NCI-H748 treated with DMSO at 0.1 percent for 48 hours (cell line): Measurements from ENCODE around the gene LIPM.

Experiments used
- DNase-seq: peaks from one replicate; lab custom pipeline; 2025; lab: John Stamatoyannopoulos, UW

LIPM gene

DNA sequence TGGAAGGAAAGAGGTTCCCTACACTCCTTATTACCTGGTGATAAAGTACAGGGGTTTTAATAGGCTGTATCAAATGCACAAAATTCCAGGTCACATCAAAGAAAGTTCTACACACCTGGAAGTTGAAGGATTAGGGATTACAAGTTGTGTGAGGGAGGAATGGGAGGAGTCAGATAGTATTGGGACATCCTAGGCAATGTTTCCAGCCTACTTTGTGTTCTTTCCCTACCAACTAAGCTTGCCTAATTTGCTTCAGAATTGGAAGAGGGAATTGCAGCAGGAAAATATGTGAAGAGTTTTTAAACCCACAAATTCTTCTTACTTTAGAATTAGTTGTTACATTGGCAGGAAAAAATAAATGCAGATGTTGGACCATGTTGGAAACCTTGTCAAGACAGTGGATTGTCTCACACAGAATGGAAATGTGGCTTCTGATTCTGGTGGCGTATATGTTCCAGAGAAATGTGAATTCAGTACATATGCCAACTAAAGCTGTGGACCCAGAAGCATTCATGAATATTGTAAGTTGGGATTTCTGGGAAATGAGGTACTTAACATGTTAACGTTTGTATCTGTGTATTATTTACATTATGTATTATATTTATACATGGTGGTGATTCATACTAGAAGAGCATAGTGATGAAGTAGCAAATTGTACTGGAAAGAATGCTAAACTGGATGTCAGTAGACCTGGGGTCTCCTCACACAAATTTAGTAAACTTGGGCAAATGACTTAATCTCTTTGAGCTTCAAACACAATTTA lies at the start of gene LIPM:
Gene LIPM, plus strand, starts transcription at position 208 of the 763 bp plus-strand sequence. Its CDS starts 167 bp downstream, at position 375.
- DNase-seq: no peak

GRCh38 chr10:88754287-88754686 lies 48.2 kb upstream of the LIPM start:
- DNase-seq: no peak

GRCh38 chr10:88755753-88756152 lies 46.8 kb upstream of the LIPM start:
- DNase-seq: no peak

- DNase-seq: no peak
Observed at GRCh38 chr10:88756660-88757059, 45.9 kb upstream of the LIPM start.

DNA sequence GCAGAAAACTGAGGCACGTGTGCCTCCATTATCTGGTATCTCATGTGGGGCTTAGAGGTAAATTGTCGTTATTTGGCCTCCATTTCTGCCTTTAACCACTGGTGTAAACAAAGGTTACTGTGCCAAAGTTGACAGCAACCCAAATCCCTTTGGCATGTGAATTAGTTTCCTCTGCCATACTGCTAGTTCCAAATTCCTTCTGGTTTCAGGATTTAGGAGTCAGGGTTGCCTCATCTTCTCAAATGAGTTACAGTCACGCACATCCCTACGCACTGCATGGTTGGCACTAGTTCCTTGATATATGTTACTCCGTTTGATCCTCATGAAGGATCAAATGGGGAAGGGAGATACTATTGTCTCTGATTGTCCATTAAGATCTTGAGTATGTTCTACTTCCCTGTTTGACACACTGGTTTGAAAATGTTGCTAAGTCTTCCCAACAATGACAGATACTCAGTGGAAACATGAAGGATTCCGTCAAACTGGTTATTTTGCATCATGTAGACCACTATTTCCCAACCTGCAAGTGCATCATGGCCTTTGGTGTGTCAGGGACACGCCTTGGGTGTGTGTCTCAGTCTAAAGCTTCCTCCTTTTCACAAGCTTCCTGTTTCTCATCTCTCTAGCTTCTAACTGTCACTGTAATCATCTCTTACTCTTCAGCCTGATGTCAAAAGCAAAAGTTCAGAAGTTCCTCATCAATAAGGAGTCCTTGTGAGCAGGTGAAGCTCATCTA lies 43.0 kb upstream of the LIPM start, which contains the start of gene LIPN:
Gene LIPN, plus strand, starts transcription at position 655 of the 736 bp plus-strand sequence. CDS start 1,386 bp downstream, outside the sequence.
- DNase-seq: no peak

DNA sequence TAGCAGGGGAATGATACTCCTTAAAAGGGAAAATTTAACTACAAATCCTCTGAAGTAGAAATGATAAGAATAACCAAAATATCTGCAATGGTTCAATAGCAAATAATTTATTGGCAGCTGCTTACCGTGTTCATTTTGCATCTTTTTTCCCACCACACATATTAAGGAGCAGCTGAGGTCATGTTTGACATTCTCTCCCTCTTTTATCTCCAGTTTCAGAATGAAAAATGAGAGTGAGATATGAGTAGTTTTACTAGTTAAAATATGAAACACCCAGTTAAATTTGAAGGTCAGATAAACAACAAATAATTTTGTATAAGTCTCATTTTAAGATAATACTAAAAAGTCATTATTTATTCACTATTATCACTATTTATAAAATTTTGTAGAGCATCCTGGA lies 39.6 kb upstream of the LIPM start:
- no peak for DNase-seq

GRCh38 chr10:88763441-88763840 lies 39.1 kb upstream of the LIPM start:
- DNase-seq: no peak

- no peak for DNase-seq
Observed at GRCh38 chr10:88764110-88764509, 38.4 kb upstream of the LIPM start.

DNA sequence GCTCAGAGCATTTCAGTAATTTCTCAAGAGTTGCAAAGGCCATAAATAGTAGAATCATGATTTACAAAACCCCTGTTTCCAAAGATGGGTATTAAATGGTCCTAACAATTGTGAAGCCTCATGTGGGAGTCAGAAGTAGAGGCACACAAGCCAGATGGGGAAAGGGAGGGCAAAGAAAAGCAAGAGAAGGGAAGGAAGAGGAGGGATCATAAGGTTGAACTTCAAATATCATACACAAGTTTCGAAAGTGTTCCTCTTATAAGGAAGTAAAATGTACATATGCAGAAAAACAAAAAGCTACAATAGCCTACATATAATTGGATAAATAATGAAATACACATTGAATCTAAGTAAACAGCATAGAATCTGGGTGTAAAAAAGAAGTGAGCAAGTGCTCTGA lies 36.7 kb upstream of the LIPM start:
- DNase-seq: no peak

DNA sequence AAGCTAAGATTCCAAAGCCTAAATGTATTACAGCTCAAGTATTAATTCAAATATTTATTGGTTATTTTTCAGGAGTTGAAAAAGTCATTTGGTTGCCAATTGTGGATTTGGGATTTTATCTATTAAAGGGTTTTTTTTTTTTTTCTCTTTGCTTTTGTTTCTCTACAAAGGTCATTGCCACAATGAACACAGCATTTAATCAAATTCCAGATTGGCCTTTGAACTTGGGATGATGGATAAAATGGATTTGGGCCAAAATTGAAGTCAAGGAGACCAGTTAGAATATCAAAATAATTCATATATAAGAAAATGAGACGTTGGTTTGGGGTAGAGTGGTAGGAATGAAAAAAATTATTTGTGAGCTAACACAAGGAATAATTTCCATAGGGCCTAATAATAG lies 33.1 kb upstream of the LIPM start:
- no peak for DNase-seq

GRCh38 chr10:88781206-88781605 lies 21.3 kb upstream of the LIPM start:
- DNase-seq: no peak

DNA sequence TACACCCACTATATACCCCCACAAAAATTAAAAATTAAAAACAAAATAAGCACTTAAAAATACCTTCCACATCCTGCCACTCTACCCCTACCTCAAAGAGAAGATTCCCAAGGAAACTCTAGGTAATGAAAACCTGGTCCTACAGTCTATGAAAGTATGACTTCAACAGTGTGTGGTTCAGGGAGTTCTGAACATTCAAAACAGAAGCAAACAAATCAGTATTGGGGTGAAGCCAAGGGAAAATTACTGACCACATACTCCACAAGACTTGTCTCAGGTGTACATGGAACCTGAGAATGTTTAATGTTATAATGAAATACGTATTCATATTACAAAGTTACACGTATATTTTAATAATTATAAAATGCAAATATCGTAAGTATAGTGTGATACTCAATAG lies 20.3 kb upstream of the LIPM start:
- DNase-seq: no peak

DNA sequence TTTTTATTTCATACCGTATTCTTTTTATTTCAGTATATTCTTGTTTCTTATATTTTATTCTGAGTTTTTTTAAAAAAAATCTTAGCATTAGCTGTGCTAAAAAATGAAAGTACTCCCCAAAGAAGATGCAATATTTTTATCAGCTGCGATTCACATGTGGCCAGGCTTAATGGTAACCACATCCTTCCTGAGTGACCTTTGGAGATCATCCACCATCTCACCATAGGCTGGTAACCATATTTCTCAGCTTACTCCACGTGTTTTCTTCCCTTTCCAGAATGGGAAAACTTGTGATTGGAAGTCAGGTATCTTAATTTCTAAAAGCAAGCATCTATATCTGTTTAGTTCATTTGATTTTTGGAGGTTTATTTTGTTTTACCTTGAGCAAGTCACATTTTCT lies 18.8 kb upstream of the LIPM start:
- no peak for DNase-seq

DNA sequence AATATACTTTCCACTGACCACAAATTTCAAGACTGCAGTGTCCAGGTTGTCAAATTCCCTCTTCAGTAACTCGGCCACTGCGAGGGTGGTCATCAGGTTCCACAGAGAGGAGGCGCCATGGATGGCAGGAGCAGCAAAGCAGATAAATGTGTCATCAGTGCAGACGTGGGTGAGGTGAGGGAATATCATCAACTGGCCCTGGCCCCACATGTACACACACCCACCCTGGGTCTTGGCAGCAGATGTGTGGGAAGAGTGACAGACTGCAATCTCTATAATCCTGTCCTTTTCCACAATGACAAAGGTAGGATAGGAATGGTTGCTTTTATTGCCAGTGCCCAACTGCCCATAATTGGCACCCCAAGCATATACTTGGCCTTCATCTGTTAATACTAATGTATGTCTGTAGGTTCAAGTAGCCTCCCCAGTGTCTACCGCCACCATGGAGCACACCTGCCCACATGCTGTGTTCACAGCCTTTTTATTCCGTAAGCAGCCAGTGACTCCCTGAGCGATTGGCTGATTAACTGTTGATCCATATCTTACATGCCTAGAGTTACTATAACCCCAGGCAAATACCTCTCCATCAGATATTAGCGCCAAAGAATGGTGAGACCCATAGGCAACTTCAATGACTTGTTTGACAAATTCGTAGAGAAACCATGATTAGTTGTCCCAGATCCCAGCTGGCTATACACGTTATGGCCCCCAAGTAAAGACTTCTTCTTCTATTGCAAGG lies 16.3 kb upstream of the LIPM start:
- DNase-seq: no peak

DNA sequence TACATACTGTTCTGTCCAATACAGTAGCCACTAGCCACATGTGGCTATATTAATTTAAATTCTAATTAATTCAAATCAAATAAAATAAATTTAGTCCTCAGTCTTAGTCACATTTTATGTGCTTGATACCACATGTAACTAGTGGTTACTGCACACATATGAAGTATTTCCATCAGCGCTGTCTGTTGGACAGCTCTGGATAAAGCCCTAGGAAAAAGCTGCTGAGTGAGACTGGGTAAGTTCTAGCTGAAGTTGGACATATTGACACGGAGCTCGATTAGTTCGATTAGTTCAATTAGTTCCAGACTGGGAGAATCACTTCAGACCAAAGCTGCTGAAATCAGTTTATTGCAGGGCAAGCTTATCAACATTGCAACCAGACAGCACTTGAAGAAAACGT lies 15.1 kb upstream of the LIPM start:
- no peak for DNase-seq

GRCh38 chr10:88788924-88789323 lies 13.6 kb upstream of the LIPM start:
- no peak for DNase-seq

- no peak for DNase-seq
Observed at GRCh38 chr10:88791924-88792323, 10.6 kb upstream of the LIPM start.

GRCh38 chr10:88792661-88793060 lies 9.9 kb upstream of the LIPM start:
- no peak for DNase-seq

GRCh38 chr10:88793712-88794299 lies 8.7 kb upstream of the LIPM start:
- DNase-seq: no peak

- no peak for DNase-seq
Observed at GRCh38 chr10:88794731-88795130, 7.8 kb upstream of the LIPM start.

DNA sequence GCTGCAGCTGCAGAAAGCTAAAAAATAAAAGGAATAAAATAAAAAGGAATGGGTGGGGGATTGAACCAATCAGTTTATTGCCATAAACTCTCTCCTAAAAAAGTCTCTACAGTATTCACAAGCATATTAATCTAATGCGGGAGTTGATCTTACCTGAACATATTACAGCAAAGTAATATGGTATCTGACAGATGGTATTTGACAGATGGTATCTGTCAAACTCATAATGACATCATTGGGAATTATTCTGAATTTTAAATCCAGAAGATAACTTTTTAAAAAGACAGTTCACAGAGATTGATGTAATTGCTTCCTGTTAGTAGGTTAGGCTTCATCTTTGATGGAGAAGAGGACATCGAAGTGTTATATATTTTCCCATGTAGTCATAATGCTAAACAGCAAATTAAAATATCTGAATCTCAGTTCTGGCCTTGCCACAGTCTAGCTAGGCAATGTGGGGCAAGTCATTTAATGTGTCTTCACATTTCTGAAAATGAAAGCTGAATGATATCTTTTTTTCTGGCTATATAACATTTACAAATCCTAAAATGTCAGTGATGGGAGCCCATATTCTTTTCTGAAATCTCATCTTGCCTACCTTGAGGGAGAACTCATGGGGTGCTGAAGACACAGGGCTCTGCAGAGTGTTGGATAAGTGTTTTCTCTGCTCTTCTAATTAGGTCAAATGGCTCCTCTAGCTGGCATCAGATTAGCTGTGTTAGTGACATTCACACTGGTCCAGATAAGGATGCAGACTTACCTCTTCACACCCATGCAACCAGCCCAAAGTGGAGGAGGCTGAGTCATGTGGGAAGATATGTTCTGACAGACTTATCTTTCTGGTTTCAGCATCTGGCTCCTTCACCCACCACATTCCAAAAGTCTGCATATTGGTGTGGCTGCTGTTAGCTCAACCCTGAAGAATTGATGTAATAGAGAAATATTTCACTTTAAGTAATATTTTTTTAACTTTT lies 2.1 kb upstream of the LIPM start:
- DNase-seq: no peak
